DOHH2 (cell line): ENCODE measurements around the gene EZR.

Experiments used
- CTCF ChIP-seq: fragments of 200-600 bp; sonication (generic); IDR thresholded peaks from one replicate; pipeline ENCODE4 v1.5.1; 2014; ENCODE audit warnings: antibody characterized with exemption, mild to moderate bottlenecking, low read depth, low read length; ENCODE audit not compliant: poor library complexity, severe bottlenecking
- EZH2phosphoT487 ChIP-seq: fragments of 200-600 bp; sonication (generic); IDR thresholded peaks from 2 replicates; pipeline ENCODE4 v1.6.1; 2017; ENCODE audit warnings: borderline replicate concordance, mild to moderate bottlenecking, antibody characterized with exemption, low read length, moderate library complexity, mixed read lengths

GRCh38 chr6:158795516-158795915 is 23.7 kb downstream of the EZR start:
- TF ChIP-seq EZH2phosphoT487 (no peak), CTCF (no peak)
